Liver (tissue), 9 donors: Measurements from ENCODE around the gene CDO1. TPM values are rescaled to one million over a fixed set of nuclear protein-coding genes. Genes with fewer than 3 reads are reported as not detected.

Experiments used
- DNase-seq: peaks from one replicate; pipeline ENCODE4 v3.0.0-alpha.2; 2017; ENCODE audit warnings: low spot score
- H3K27ac ChIP-seq, 2 donors: one replicate each; pipeline ENCODE4 v1.7.0; 2013; ENCODE audit warnings: inconsistent platforms in 2 of 2, low read length in 2 of 2, control low read depth in 1 of 2, low read depth in 1 of 2, mild to moderate bottlenecking in 1 of 2
- H3K27me3 ChIP-seq, 4 donors: one replicate each; pipeline versions ENCODE4 v1.6.1 to v1.7.0; 2013; ENCODE audit warnings: low read length in 3 of 4, inconsistent platforms in 1 of 4, mild to moderate bottlenecking in 1 of 4, moderate library complexity in 1 of 4; ENCODE audit not compliant: control insufficient read depth in 4 of 4, insufficient read depth in 4 of 4
- H3K36me3 ChIP-seq, 4 donors: one replicate each; pipeline versions ENCODE4 v1.6.1 to v1.7.0; 2013; ENCODE audit warnings: low read length in 3 of 4, mild to moderate bottlenecking in 3 of 4, low read depth in 1 of 4, moderate library complexity in 1 of 4; ENCODE audit not compliant: control insufficient read depth in 4 of 4, insufficient read depth in 3 of 4
- H3K4me1 ChIP-seq, 4 donors: one replicate each; pipeline versions ENCODE4 v1.6.1 to v1.7.0; 2013; ENCODE audit warnings: low read length in 3 of 4, mild to moderate bottlenecking in 3 of 4, moderate library complexity in 1 of 4; ENCODE audit not compliant: control insufficient read depth in 4 of 4, insufficient read depth in 4 of 4
- H3K4me3 ChIP-seq, 3 donors: one replicate each; pipeline versions ENCODE4 v1.6.1 to v1.7.0; 2013; ENCODE audit warnings: low read length in 3 of 3, control low read depth in 1 of 3, low read depth in 1 of 3, mild to moderate bottlenecking in 1 of 3
- H3K9ac ChIP-seq, 2 donors: one replicate each; pipeline ENCODE4 v1.7.0; 2013; ENCODE audit warnings: low read length in 2 of 2, mild to moderate bottlenecking in 2 of 2, moderate library complexity in 2 of 2, control low read depth in 1 of 2, low read depth in 1 of 2
- H3K9me3 ChIP-seq, 4 donors: one replicate each; pipeline versions ENCODE4 v1.6.1 to v1.7.0; 2013; ENCODE audit warnings: low read length in 3 of 4; ENCODE audit not compliant: control insufficient read depth in 4 of 4
- CTCF ChIP-seq: fragments of 150-350 bp; IDR thresholded peaks from 2 replicates; pipeline ENCODE4 v1.5.1; 2017; ENCODE audit warnings: improper control_type of control experiment, low read depth, low read length; ENCODE audit not compliant: missing input control
- EGR1 ChIP-seq, 2 donors: IDR thresholded peaks; 2 replicates each; pipeline ENCODE4 v1.6.1; 2016 to 2018; ENCODE audit warnings: antibody characterized with exemption in 2 of 2, low read depth in 2 of 2
- FOXA1 ChIP-seq: IDR thresholded peaks from 2 replicates; pipeline ENCODE4 v1.6.1; 2016; ENCODE audit warnings: antibody characterized with exemption
- FOXA2 ChIP-seq: IDR thresholded peaks from 2 replicates; pipeline ENCODE4 v1.6.1; 2016; ENCODE audit warnings: antibody characterized with exemption
- GABPA ChIP-seq, 2 donors: IDR thresholded peaks in 1 of 2; conservative IDR thresholded peaks in 1 of 2; 2 replicates each; pipeline ENCODE4 v1.6.1; 2016; ENCODE audit warnings: antibody characterized with exemption in 2 of 2, mild to moderate bottlenecking in 1 of 2, moderate library complexity in 1 of 2
- HNF4A ChIP-seq, 2 donors: conservative IDR thresholded peaks; 2 replicates each; pipeline ENCODE4 v1.6.1; 2016; ENCODE audit warnings: antibody characterized with exemption in 2 of 2, mild to moderate bottlenecking in 2 of 2
- HNF4G ChIP-seq: IDR thresholded peaks from 2 replicates; pipeline ENCODE4 v1.6.1; 2016; ENCODE audit warnings: antibody characterized with exemption
- JUND ChIP-seq, 2 donors: IDR thresholded peaks; 2 replicates each; pipeline ENCODE4 v1.6.1; 2016; ENCODE audit warnings: antibody characterized with exemption in 2 of 2
- NR2F2 ChIP-seq: IDR thresholded peaks from 2 replicates; pipeline ENCODE4 v1.6.1; 2016; ENCODE audit warnings: antibody characterized with exemption
- RAD21 ChIP-seq, 2 donors: IDR thresholded peaks; 2 replicates each; pipeline ENCODE4 v1.6.1; 2016; ENCODE audit warnings: antibody characterized with exemption in 2 of 2, mild to moderate bottlenecking in 2 of 2
- REST ChIP-seq: IDR thresholded peaks from 2 replicates; pipeline ENCODE4 v1.6.1; 2016; ENCODE audit warnings: antibody characterized with exemption, mild to moderate bottlenecking
- RXRA ChIP-seq, 2 donors: IDR thresholded peaks; 2 replicates each; pipeline ENCODE4 v1.6.1; 2017 to 2018; ENCODE audit warnings: antibody characterized with exemption in 2 of 2, mild to moderate bottlenecking in 1 of 2
- SP1 ChIP-seq: IDR thresholded peaks from 2 replicates; pipeline ENCODE4 v1.6.1; 2018; ENCODE audit warnings: antibody characterized with exemption, mild to moderate bottlenecking
- TAF1 ChIP-seq: conservative IDR thresholded peaks from 2 replicates; pipeline ENCODE4 v1.6.1; 2016; ENCODE audit warnings: antibody characterized with exemption, mild to moderate bottlenecking
- YY1 ChIP-seq: IDR thresholded peaks from 2 replicates; pipeline ENCODE4 v1.6.1; 2016; ENCODE audit warnings: antibody characterized with exemption, mild to moderate bottlenecking
- WGBS: extraction: QIAGEN DNeasy Blood & Tissue Kit; methylation state at CpG from one replicate; pipeline ENCODE4 v1.1.7; 2013; 5-methylcytosine and 5-hydroxymethylcytosine counted together
- polyA plus RNA-seq, 2 donors: library from polyadenylated mRNA; stranded (reverse) in 1 of 2; unstranded in 1 of 2; fragments of 200-250 nt in 1 of 2; fragments of >200 nt in 1 of 2; fragmentation: Nextera tagmentation in 1 of 2; extraction: Ambion mirVana in 1 of 2; gene quantifications; one replicate each; pipeline versions ENCODE4 v1.2.1 to v1.2.3, GENCODE V29; 2013 to 2015
- total RNA-seq, 2 donors: library from RNA; depleted of rRNA; stranded (reverse); fragments of >200 nt; gene quantifications; one replicate each; pipeline ENCODE4 v1.2.3, GENCODE V29; 2014
- TF ChIP-seq, protein P1 (sequence below): IDR thresholded peaks from 2 replicates; pipeline ENCODE4 v1.6.1; 2016; ENCODE audit warnings: antibody characterized with exemption
- TF ChIP-seq, protein P2 (sequence below): IDR thresholded peaks from 2 replicates; pipeline ENCODE4 v1.6.1; 2016; ENCODE audit warnings: antibody characterized with exemption
- TF ChIP-seq, protein P3 (sequence below): IDR thresholded peaks from 2 replicates; pipeline ENCODE4 v1.6.1; 2016; ENCODE audit warnings: antibody characterized with exemption
- donor health status: healthy.
- donor health status: healthy.
- donor health status: healthy.
- donor health status: healthy.
- donor health status: healthy.

CDO1 gene
- total and polyA plus RNA-seq, 4 donors, result 106 to 472 (median 241) TPM

- Histone ChIP-seq H3K27ac (no peak overlapping the region), H3K4me3 (no peak overlapping the region), H3K4me1 (no peaks in the 10 kb centered on the region), H3K9me3 (no peaks in the 10 kb centered on the region), H3K27me3 (no peaks in the 10 kb centered on the region), H3K36me3 (no peaks in the 10 kb centered on the region), H3K9ac (no peak overlapping the region)
- WGBS, result 78% methylated on average over 1 of the region's 1 CpG
- no peak for DNase-seq
- no peak for TF ChIP-seq HNF4A (conservative IDR thresholded peaks at IDR 0.05)
- no peak for TF ChIP-seq EGR1 (IDR thresholded peaks at IDR 0.05; ENCODE audit: low read depth in 2 of 2)
- TF ChIP-seq YY1, result no peak
- TF ChIP-seq, protein P1, sequence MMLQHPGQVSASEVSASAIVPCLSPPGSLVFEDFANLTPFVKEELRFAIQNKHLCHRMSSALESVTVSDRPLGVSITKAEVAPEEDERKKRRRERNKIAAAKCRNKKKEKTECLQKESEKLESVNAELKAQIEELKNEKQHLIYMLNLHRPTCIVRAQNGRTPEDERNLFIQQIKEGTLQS, result no peak
- TF ChIP-seq GABPA (IDR thresholded peaks at IDR 0.05 in 1 of 2, conservative IDR thresholded peaks at IDR 0.05 in 1 of 2), result no peak
- no peak for TF ChIP-seq CTCF
- no peak for TF ChIP-seq FOXA1
- TF ChIP-seq, protein P2, sequence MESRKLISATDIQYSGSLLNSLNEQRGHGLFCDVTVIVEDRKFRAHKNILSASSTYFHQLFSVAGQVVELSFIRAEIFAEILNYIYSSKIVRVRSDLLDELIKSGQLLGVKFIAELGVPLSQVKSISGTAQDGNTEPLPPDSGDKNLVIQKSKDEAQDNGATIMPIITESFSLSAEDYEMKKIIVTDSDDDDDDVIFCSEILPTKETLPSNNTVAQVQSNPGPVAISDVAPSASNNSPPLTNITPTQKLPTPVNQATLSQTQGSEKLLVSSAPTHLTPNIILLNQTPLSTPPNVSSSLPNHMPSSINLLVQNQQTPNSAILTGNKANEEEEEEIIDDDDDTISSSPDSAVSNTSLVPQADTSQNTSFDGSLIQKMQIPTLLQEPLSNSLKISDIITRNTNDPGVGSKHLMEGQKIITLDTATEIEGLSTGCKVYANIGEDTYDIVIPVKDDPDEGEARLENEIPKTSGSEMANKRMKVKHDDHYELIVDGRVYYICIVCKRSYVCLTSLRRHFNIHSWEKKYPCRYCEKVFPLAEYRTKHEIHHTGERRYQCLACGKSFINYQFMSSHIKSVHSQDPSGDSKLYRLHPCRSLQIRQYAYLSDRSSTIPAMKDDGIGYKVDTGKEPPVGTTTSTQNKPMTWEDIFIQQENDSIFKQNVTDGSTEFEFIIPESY, result no peak
- no peak for TF ChIP-seq RXRA (IDR thresholded peaks at IDR 0.05)
- no peak for TF ChIP-seq REST
- no peak for TF ChIP-seq HNF4G
- TF ChIP-seq NR2F2, result no peak
- TF ChIP-seq TAF1, result no peak
- no peak for TF ChIP-seq FOXA2
- no peak for TF ChIP-seq SP1
- TF ChIP-seq, protein P3, sequence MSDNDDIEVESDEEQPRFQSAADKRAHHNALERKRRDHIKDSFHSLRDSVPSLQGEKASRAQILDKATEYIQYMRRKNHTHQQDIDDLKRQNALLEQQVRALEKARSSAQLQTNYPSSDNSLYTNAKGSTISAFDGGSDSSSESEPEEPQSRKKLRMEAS, result no peak
- no peak for TF ChIP-seq JUND (IDR thresholded peaks at IDR 0.05)
- TF ChIP-seq RAD21 (IDR thresholded peaks at IDR 0.05), result no peak
Measured at GRCh38 chr5:115766608-115767007, 49.9 kb downstream of the CDO1 start.
